Fibroblast of lung (primary cell): ENCODE results near the gene TNP2. TPM values are rescaled to one million over a fixed set of nuclear protein-coding genes. Genes with fewer than 3 reads are reported as not detected.

Source experiments
- DNase-seq, 2 donors: peaks; one replicate each; pipeline versions ENCODE4 v3.0.0 to v3.0.0-alpha.2; 2010; ENCODE audit warnings: low read depth in 2 of 2
- H2AFZ ChIP-seq: 2 replicates; pipeline ENCODE4 v1.5.1; 2012; ENCODE audit warnings: low read length, control low read depth, inconsistent platforms
- H3K27ac ChIP-seq: 2 replicates; pipeline ENCODE4 v1.5.1; 2011; ENCODE audit warnings: low read length, control low read depth; ENCODE audit not compliant: insufficient read depth
- H3K27me3 ChIP-seq: 2 replicates; pipeline ENCODE4 v1.5.1; 2011; ENCODE audit warnings: mild to moderate bottlenecking, low read length; ENCODE audit not compliant: control insufficient read depth, insufficient read depth
- H3K36me3 ChIP-seq: 2 replicates; pipeline ENCODE4 v1.5.1; 2011; ENCODE audit warnings: low read length; ENCODE audit not compliant: control insufficient read depth, insufficient read depth
- H3K4me1 ChIP-seq: 2 replicates; pipeline ENCODE4 v1.5.1; 2011; ENCODE audit warnings: low read length; ENCODE audit not compliant: control insufficient read depth, insufficient read depth; ENCODE audit errors: extremely low read depth
- H3K4me2 ChIP-seq: 2 replicates; pipeline ENCODE4 v1.5.1; 2011; ENCODE audit warnings: low read length, control low read depth; ENCODE audit not compliant: insufficient read depth; ENCODE audit errors: extremely low read depth
- H3K4me3 ChIP-seq, 4 experiments: fragments of 200-600 bp in 1 of 4; sonication (generic) in 1 of 4; replicated peaks in 1 of 4; 2 replicates each; pipeline ENCODE4 v1.5.1; 2011 to 2016; ENCODE audit warnings: low read length in 4 of 4, low read depth in 3 of 4, mild to moderate bottlenecking in 3 of 4, control low read depth in 2 of 4, inconsistent platforms in 1 of 4, mixed read lengths in 1 of 4; ENCODE audit not compliant: insufficient read depth in 1 of 4; ENCODE audit errors: control extremely low read depth in 1 of 4
- H3K79me2 ChIP-seq: 2 replicates; pipeline ENCODE4 v1.5.1; 2012; ENCODE audit warnings: mild to moderate bottlenecking, low read length, inconsistent platforms; ENCODE audit not compliant: control insufficient read depth, insufficient read depth
- H3K9ac ChIP-seq: 2 replicates; pipeline ENCODE4 v1.5.1; 2011; ENCODE audit warnings: mild to moderate bottlenecking, low read length, control low read depth; ENCODE audit not compliant: insufficient read depth
- H3K9me3 ChIP-seq: 2 replicates; pipeline ENCODE4 v1.5.1; 2012; ENCODE audit warnings: low read depth, low read length; ENCODE audit not compliant: control insufficient read depth, insufficient read depth
- H4K20me1 ChIP-seq: 2 replicates; pipeline ENCODE4 v1.5.1; 2011; ENCODE audit warnings: low read length; ENCODE audit not compliant: control insufficient read depth, insufficient read depth; ENCODE audit errors: extremely low read depth
- CTCF ChIP-seq, 2 donors: IDR thresholded peaks in 1 of 2; conservative IDR thresholded peaks in 1 of 2; 1 replicate in 1 of 2; 2 replicates in 1 of 2; pipeline ENCODE4 v1.5.1; 2011 to 2012; ENCODE audit warnings: low read length in 2 of 2, control low read depth in 1 of 2, inconsistent platforms in 1 of 2, low read depth in 1 of 2, mild to moderate bottlenecking in 1 of 2
- EZH2 ChIP-seq: IDR thresholded peaks from 2 replicates; pipeline ENCODE4 v1.5.1; 2012; ENCODE audit warnings: low read length, control low read depth, mild to moderate bottlenecking; ENCODE audit errors: missing control alignments
- polyA plus RNA-seq, 2 donors: library from polyadenylated mRNA; depleted of rRNA in 1 of 2; stranded (reverse) in 1 of 2; unstranded in 1 of 2; fragments of >200 nt; gene quantifications; 2 replicates each; pipeline ENCODE4 v1.2.1, GENCODE V29; 2011 to 2012; ENCODE audit warnings: missing spikeins in 1 of 2
- total RNA-seq: library from RNA; depleted of rRNA; stranded (reverse); fragments of >200 nt; gene quantifications from 2 replicates; pipeline ENCODE4 v1.2.1, GENCODE V29; 2014

TNP2 gene
- total and polyA plus RNA-seq, 2 donors (not counting 1 experiment from before 2014, with no cell fraction given) = not detected

GRCh38 chr16:11276896-11277593, 7.9 kb upstream of the TNP2 start:
- H3K4me2 ChIP-seq = no peak overlapping the region
- H3K27me3 ChIP-seq = peaks cover 16% of the 10 kb centered on the region
- no peaks in the 10 kb centered on the region for H3K9me3 ChIP-seq
- no peak overlapping the region for H3K4me3 ChIP-seq
- TF ChIP-seq EZH2 (no peak), CTCF (conservative IDR thresholded peaks at IDR 0.05 in 1 of 2, IDR thresholded peaks at IDR 0.05 in 1 of 2; ENCODE audit: low read depth in 1 of 2, low read length in 2 of 2) (no peak)
- no peaks in the 10 kb centered on the region for H4K20me1 ChIP-seq
- H3K36me3 ChIP-seq = no peaks in the 10 kb centered on the region
- H3K79me2 ChIP-seq = no peaks in the 10 kb centered on the region
- no peak overlapping the region for H3K27ac ChIP-seq
- H3K9ac ChIP-seq = no peak overlapping the region
- DNase-seq = peak in 1 of 2 donors; percentile 12
- no peaks in the 10 kb centered on the region for H3K4me1 ChIP-seq
- no peak overlapping the region for H2AFZ ChIP-seq

GRCh38 chr16:11276143-11276895, 7.2 kb upstream of the TNP2 start, which contains the start of gene PRM2:
PRM2 (minus strand) TSS chr16:11276480; CDS start chr16:11276370, 110 bp downstream.
- no peak for DNase-seq
- H3K36me3 ChIP-seq = no peaks in the 10 kb centered on the region
- no peak within 1 kb of the TSS for H3K4me3 ChIP-seq
- no peaks in the 10 kb centered on the region for H4K20me1 ChIP-seq
- no peak within 1 kb of the TSS for H3K4me2 ChIP-seq
- no peak within 1 kb of the TSS for H3K9ac ChIP-seq
- H3K27ac ChIP-seq = no peak within 1 kb of the TSS
- peaks cover 16% of the 10 kb centered on the region for H3K27me3 ChIP-seq
- no peaks in the 10 kb centered on the region for H3K4me1 ChIP-seq
- H2AFZ ChIP-seq = no peak within 1 kb of the TSS
- TF ChIP-seq EZH2 (no peak), CTCF (conservative IDR thresholded peaks at IDR 0.05 in 1 of 2, IDR thresholded peaks at IDR 0.05 in 1 of 2; ENCODE audit: low read depth in 1 of 2, low read length in 2 of 2) (no peak)
- H3K9me3 ChIP-seq = no peaks in the 10 kb centered on the region
- H3K79me2 ChIP-seq = no peaks in the 10 kb centered on the region

- Histone ChIP-seq H3K9ac (no peak overlapping the region), H3K79me2 (no peaks in the 10 kb centered on the region), H4K20me1 (no peaks in the 10 kb centered on the region), H3K27me3 (peaks cover 14% of the 10 kb centered on the region), H2AFZ (no peak overlapping the region), H3K4me3 (no peak overlapping the region), H3K27ac (no peak overlapping the region), H3K4me2 (no peak overlapping the region), H3K4me1 (no peaks in the 10 kb centered on the region), H3K36me3 (no peaks in the 10 kb centered on the region), H3K9me3 (no peaks in the 10 kb centered on the region)
- TF ChIP-seq EZH2 (no peak), CTCF (conservative IDR thresholded peaks at IDR 0.05 in 1 of 2, IDR thresholded peaks at IDR 0.05 in 1 of 2; ENCODE audit: low read depth in 1 of 2, low read length in 2 of 2) (no peak)
- no peak for DNase-seq
Observed at GRCh38 chr16:11274964-11275363, 5.8 kb upstream of the TNP2 start.
